GM10266 (cell line): Measurements from ENCODE around the gene SMIM14.
"Not testable (repeated sequence)": the region's sequence is repeated elsewhere in the genome, so short reads cannot be mapped to it uniquely, and the experiment has no call there.

Experiments
- DNase-seq: peaks from one replicate; pipeline ENCODE4 v3.0.0; 2012; ENCODE audit errors: extremely low spot score
- CTCF ChIP-seq: IDR thresholded peaks from 2 replicates; pipeline ENCODE4 v1.5.1; 2012; ENCODE audit warnings: mild to moderate bottlenecking, low read depth; ENCODE audit not compliant: control insufficient read depth, insufficient read depth; ENCODE audit errors: missing control alignments

SMIM14 gene

GRCh38 chr4:39541987-39542610, 96.6 kb downstream of the SMIM14 start:
- DNase-seq = no peak

DNA sequence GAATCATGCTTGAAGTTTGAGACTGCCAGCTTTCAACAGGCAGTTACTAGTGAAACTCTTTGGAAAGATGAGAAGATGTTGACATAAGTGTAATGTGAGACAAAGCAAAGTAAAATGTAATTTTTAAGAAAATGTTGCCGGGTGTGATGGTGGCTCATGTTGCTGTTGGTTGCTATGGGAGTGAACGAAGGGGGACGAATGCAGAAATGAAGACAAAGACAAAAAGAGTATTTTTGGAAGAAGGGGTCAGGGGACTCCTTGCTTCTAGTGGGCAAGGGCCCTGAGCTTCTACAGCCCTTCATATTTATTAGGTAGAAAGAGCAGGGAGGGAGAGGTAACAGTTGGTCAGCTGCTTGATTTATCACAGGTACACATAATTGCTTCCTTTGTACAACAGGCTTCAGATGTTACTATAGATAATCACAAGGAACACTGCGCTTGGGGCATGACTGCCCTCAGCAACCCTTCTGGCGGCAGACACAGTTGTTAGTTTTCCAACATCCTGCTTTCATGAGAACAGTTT, 99.5 kb downstream of the SMIM14 start:
- no peak for DNase-seq
- no peak for TF ChIP-seq CTCF

More at GRCh38 chr4:39541987-39542610, 96.6 kb downstream of the SMIM14 start:
- no peak for TF ChIP-seq CTCF

- no peak for DNase-seq
- TF ChIP-seq CTCF = no peak
These were observed 105.1 kb downstream of the SMIM14 start for GRCh38 chr4:39533541-39533940.

DNA sequence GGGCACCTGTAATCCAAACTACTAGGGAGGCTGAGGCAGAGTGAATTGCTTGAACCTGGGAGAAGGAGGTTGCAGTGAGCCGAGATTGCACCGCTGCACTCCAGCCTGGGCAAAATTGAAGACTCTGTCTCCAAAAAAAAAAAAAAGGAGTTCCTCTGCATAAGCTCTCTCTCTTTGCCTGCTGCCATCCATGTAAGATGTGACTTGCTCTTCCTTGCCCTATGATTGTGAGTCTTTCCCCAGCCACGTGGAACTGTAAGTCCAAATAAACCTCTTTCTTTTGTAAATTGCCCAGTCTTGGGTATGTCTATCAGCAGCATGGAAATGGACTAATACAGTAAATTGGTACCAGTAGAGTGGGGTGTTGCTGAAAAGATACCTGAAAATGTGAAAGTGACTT, 106.4 kb downstream of the SMIM14 start:
- DNase-seq = not testable (repeated sequence)

DNA sequence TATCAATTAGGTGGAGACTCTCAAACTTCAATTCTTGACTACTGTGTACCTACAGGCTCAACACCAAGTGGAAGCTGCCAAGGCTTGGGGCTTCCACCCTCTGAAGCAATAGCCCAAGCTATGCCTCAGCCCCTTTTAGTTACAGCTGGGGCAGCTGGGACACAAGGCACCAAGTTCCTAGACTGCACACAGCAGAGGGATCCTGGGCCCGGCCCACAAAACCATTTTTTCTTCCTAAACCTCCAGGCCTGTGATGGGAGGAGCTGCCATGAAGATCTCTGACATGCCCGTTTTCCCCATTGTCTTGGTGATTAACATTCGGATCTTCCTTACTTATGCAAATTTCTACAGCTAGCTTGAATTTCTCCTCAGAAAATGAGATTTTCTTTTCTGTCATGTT, 108.0 kb downstream of the SMIM14 start:
- no peak for TF ChIP-seq CTCF
- no peak for DNase-seq

DNA sequence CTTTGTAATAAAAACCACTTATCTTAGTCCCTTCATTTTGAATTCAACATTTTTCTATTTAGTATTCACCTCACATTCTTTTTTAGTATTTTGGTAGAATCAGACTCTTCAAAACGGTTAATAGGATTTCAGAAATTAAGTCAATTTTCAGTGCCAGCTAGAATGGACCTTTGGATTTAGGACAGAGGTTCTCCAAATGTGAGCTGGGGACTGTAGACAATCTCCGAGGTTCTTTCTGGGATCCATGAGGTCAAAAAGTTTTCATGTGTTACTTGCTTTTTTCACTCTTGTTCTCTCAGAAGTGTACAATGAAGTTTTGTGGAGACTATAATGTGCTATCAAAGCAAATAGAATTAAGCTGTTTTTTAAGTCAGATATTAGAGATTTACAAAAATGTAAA, 109.1 kb downstream of the SMIM14 start:
- TF ChIP-seq CTCF = no peak
- no peak for DNase-seq

- DNase-seq = no peak
- TF ChIP-seq CTCF = no peak
These were observed 110.6 kb downstream of the SMIM14 start for GRCh38 chr4:39528061-39528465.
